HG03159 (cell line): ENCODE data around the gene CNTNAP5.
A peak's percentile ranks its signal among the peaks of the same experiment; 100 is the strongest.

Source experiments
- ATAC-seq: cut with Tn5 transposase; IDR thresholded peaks from one replicate; pipeline ENCODE4 v1.9.1; 2021; ENCODE audit warnings: mild to moderate bottlenecking, moderate library complexity; ENCODE audit not compliant: unreplicated experiment

CNTNAP5 gene

GRCh38 chr2:124763611-124764010 lies 738.5 kb downstream of the CNTNAP5 start:
- ATAC-seq, result no peak

GRCh38 chr2:124774781-124775180 lies 749.7 kb downstream of the CNTNAP5 start:
- ATAC-seq, result no peak

DNA sequence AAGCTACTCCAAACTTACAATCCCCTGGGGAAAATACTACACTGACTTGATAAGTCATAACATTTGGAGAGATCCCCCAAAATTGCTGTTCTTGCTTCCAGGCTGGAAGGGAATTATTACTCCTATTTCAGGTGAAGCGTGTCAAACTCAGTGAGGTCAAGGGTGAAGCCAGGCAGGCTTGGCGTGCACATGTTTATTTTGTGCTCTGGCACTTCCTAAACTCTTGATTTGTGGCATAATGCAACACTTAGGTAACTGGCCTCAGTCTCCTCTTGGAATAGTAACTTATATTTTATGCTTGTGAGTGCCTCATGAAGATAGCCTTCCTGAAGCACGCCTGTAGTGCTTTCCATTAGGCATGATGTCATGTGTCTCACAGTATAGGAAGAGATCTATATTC lies 751.2 kb downstream of the CNTNAP5 start:
- ATAC-seq, result no peak

- no peak for ATAC-seq
These were observed 753.0 kb downstream of the CNTNAP5 start for GRCh38 chr2:124778076-124778475.

- ATAC-seq, result no peak
These were observed 771.6 kb downstream of the CNTNAP5 start for GRCh38 chr2:124796647-124797046.

GRCh38 chr2:124797049-124797448 lies 772.0 kb downstream of the CNTNAP5 start:
- ATAC-seq, result no peak

DNA sequence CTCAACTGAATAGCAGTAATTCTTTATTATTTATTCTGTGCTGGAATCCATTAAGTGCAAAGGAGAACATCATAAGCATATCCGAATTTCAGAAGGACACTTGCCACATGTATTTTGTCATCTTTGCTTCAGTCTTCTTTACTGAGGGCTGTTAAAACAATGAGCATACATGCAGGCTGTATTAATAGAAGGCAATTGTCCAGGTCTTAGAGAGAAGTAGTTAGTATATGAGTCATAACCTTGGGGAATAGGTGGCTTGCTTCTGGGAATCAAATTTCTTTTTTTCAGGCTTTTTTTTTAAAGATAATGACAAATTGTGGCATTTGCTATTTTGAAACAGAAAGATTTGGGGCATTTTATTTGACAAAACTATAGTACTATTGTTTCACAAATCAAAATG lies 773.5 kb downstream of the CNTNAP5 start:
- ATAC-seq, result no peak

DNA sequence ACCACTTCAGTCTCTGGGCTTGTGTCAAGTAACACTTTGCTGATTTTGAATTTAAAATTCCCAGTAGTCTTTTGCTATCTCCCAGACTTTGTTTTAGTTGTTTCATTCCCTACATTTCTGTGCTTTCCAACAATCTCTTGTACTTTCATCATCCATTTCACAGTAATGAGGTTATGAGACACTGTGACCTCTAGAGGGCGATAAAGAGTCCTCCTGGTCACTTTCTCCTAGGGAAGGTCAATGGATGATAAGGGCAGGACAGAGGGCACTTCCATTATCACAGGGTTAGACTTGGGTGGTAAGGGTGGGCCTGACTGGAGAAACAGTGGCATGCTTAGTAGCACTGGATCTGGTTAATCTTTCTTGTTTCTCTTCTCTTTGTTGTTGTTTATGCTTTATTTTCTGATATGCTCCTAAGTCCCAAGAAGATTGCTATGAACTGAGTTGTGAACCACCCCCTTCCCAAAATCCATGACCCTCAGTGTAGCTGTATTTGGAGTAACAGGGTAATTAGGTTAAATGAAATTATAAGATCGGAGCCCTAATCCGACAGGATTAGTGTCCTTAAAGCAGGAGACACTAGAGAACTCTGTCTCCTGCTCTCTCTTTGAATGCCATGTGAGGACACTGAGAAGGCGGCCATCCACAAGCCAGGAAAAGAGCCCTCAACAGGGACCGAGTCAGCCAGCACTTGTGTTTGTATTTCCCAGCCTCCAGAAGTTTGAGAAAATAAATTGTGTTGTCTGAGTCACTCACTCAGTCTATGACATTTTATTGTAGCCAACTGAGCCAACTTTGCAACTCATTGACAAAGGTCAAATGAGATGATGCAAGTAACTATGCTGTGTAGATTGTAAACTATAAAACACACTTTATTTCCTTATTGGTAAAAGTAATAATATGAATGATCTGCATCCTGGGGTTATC lies 779.2 kb downstream of the CNTNAP5 start:
- peak; percentile 77 for ATAC-seq

DNA sequence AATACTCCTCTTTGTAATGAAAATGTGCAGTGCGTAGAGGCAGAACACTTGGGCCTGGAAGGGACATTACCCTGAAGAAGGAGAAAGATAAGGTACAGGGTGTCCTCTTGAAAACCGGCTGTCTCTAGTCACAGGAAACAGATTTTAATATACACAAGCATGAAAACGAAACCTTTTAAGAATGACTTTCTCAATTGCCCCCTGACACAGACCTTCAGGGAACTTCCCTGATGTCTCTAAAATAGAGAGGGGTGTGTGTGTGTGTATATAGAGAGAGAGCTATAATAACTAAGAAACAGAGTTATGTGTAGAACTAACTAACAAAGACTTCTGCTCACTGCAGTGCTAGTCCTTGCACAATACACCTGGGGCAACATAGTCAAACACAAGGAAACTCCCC lies 780.0 kb downstream of the CNTNAP5 start:
- ATAC-seq, result no peak

DNA sequence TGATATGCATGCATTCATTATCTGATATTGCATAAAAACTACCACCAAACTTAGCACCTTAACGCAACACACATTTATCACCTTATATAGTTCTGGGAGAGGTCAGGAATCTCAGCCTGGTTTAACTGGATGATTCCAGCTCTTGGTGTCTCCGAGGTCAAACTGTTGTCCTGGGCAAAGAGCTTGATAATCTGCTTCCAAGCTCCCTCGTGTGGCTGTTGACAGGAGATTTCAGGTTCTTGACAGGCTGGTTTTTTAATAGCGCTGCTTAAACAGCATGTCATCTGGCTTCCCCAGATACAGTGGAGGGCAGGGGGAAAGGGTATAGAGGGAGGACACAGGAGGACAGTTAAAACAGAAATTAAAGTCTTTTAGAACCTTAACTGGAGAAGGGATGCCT lies 785.0 kb downstream of the CNTNAP5 start:
- no peak for ATAC-seq

- ATAC-seq, result no peak
These were observed 790.1 kb downstream of the CNTNAP5 start for GRCh38 chr2:124814968-124815745.

GRCh38 chr2:124816007-124816406 lies 790.9 kb downstream of the CNTNAP5 start:
- ATAC-seq, result no peak

GRCh38 chr2:124822516-124822915 lies 797.4 kb downstream of the CNTNAP5 start:
- no peak for ATAC-seq

GRCh38 chr2:124824441-124824840 lies 799.4 kb downstream of the CNTNAP5 start:
- ATAC-seq, result no peak

- ATAC-seq, result no peak
These were observed 807.4 kb downstream of the CNTNAP5 start for GRCh38 chr2:124832521-124832920.

GRCh38 chr2:124834331-124834730 lies 809.2 kb downstream of the CNTNAP5 start:
- ATAC-seq, result no peak

DNA sequence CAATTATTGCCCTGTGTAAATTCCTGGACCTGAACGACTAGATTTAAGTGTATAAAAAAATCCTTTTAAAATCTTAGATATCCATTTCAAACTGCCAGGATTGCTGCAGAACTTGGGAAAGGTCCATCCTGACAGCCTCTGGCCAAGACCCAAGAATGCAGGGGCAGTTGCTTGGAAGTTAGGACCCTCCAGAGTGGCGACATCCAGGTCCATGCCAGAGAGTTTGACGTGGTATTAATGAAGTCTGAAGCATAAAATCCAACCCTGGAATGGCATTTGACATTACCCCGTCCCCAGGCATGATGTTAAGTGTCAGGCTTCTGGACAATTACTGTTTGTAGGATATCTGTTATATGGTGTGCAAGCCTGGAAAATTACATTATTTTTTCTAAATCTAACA lies 810.2 kb downstream of the CNTNAP5 start:
- no peak for ATAC-seq

DNA sequence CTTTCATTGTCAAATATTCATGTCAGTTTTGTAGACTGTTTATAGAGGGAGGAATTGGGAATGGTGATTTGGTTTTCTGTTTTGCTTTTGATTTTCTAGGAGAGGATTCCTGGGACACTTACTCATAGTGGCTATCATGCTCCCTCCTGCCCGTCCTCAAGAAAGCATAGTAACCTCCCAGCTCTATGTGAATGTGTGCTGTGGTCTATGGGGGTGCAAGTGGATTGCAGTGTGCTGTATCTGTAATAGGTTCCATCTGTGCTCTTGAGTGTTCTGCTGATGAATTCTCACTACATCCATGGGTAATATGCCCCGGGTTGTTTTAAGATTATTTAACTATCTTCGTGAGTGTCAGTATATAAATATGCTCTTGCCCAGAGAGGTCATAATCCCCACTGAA lies 811.3 kb downstream of the CNTNAP5 start:
- no peak for ATAC-seq

DNA sequence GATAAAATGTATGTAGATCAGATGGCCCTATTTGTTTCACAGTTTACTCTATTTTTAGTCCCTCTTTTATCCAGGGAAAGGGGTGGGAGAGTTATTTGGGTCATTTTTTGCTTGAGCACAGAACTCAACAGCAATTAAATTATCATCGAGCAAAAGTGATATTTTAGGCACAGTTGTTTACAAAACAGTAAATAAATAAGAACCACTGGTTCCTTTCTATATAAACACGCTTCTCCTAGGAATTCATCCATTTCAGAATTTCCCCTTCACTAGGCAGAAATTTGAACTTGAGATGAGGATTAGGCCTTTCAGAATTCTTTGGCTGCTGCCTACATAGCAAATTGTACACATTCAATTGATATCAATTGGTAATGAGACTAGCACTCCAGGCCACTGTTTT lies 812.4 kb downstream of the CNTNAP5 start:
- no peak for ATAC-seq

GRCh38 chr2:124838406-124838805 lies 813.3 kb downstream of the CNTNAP5 start:
- ATAC-seq, result no peak

DNA sequence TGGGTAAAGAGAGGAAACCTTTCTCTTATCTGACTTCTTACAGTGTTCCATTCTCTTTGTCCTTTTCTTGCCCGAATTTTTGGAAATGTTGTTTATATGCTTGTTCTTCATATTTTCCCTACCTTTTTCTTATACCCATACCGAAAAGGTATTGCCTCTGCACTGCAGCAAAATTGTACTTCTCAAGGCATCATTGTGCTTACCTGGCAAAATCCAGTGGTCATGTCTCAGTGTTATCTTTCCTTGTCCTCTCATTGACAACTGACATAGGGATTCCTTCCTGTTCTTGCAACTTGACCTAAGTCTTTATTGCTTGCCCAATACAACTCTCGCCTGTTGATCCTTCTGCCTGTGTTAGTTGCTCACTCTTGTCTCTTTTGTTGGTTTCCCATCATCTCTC lies 842.2 kb downstream of the CNTNAP5 start:
- no peak for ATAC-seq

GRCh38 chr2:124874219-124874618 lies 849.1 kb downstream of the CNTNAP5 start:
- no peak for ATAC-seq
